HG02588 (cell line): ENCODE measurements around the gene PGM2L1.
"Not testable (repeated sequence)": the region's sequence is repeated elsewhere in the genome, so short reads cannot be mapped to it uniquely, and the experiment has no call there.

Source experiments
- ATAC-seq: cut with Tn5 transposase; IDR thresholded peaks from one replicate; pipeline ENCODE4 v1.9.1; 2021; ENCODE audit warnings: mild to moderate bottlenecking, moderate library complexity; ENCODE audit not compliant: unreplicated experiment

The PGM2L1 gene

DNA sequence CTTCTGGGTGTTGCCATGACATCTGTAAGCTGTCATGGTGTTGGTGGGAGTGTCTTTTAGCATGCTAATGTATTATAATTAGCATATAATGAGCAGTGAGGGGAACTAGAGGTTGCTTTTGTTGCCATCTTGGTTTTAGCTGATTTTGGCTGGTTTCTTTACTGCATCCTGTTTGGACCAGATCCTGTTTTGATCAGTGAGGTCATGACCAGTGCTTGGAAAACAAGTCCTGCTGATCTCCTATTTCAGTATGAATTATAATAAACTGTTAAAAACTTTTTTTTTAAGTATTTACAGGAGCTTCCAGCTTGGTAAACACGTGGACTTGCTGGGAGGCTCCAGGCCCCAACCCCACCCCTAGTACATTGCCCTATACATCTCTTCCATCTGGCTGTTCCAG, 56.3 kb downstream of the PGM2L1 start:
- no peak for ATAC-seq

GRCh38 chr11:74339619-74340018, 58.6 kb downstream of the PGM2L1 start:
- ATAC-seq = no peak

- ATAC-seq = no peak
Observed at GRCh38 chr11:74338963-74339362, 59.3 kb downstream of the PGM2L1 start.

- no peak for ATAC-seq
Observed at GRCh38 chr11:74333193-74333592, 65.0 kb downstream of the PGM2L1 start.

- no peak for ATAC-seq
Observed at GRCh38 chr11:74332291-74332690, 65.9 kb downstream of the PGM2L1 start.

GRCh38 chr11:74331000-74331399, 67.2 kb downstream of the PGM2L1 start:
- ATAC-seq = not testable (repeated sequence)

GRCh38 chr11:74330075-74330858, 68.0 kb downstream of the PGM2L1 start:
- no peak for ATAC-seq

- no peak for ATAC-seq
Observed at GRCh38 chr11:74327076-74327475, 71.2 kb downstream of the PGM2L1 start.

DNA sequence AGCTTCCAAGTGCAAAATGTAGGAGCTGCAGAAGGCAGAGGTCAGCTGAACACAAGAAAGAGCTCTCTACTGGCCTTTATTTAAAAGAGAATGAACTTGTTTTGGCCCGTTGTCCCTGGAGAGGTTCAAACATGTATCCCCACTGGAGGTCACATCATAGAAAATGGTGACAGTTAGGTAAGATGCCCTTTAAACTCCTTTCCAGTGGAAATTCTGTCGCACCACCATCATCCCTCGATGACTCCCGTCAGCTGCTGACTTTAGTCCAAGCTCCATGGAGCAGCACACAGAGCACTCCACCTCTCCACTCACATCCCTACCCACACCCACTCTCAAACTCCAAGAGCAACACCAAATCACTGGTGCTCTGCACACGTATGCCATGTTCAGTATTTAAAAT, 71.6 kb downstream of the PGM2L1 start:
- no peak for ATAC-seq

GRCh38 chr11:74325649-74326645, 72.3 kb downstream of the PGM2L1 start:
- no peak for ATAC-seq

DNA sequence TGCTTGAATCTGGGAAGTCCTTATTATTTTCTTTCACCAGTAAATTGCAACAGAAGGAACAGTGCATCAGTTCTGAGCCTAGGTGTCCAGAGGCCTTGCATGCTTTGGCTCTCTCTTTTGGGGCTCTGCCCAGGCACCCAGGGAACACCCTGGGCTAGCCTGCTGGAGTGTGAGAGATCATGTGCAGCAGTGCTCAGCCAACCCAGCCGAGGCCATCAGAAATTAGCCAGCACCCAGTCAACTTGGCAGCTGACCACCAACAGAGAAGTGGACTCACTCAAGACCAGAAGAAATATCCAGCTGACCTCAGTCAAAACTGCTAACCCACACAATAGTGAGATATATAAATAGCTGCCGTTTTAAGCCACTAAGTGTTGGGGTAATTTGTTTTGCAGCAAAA, 75.6 kb downstream of the PGM2L1 start:
- no peak for ATAC-seq

DNA sequence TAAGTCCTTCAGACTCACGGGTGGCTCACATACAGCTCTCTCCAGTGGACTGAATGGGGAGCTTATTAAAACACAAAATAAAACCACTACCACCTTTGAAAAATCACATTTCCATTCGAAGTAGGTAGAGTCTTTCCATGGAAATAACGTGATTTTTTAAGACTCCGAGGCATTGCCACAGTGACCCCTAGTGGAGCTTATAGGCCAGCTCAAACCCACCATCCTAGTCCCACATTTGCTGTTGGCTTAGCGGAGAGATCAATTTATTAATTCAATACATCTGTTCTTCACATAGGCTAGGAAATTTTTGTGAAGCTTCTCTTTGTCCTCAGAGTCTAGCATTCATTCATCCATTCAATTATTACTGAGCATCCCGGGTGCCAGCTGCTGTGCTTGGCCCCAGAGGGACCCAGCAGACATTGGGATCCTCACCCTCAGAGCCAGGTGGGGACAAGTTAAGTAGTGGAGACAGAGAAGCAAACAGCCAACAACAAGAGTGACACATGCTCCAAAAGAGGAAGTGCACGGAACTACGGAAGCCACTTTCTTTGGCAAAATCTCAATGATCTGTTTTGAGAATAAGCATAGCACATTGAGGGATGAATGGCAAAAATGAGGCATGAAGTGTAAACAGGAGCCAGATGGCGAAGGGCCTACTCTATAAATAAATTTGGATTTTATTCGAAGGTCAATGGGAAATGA, 76.6 kb downstream of the PGM2L1 start:
- ATAC-seq = no peak

- ATAC-seq = no peak
Observed at GRCh38 chr11:74320538-74320937, 77.7 kb downstream of the PGM2L1 start.

DNA sequence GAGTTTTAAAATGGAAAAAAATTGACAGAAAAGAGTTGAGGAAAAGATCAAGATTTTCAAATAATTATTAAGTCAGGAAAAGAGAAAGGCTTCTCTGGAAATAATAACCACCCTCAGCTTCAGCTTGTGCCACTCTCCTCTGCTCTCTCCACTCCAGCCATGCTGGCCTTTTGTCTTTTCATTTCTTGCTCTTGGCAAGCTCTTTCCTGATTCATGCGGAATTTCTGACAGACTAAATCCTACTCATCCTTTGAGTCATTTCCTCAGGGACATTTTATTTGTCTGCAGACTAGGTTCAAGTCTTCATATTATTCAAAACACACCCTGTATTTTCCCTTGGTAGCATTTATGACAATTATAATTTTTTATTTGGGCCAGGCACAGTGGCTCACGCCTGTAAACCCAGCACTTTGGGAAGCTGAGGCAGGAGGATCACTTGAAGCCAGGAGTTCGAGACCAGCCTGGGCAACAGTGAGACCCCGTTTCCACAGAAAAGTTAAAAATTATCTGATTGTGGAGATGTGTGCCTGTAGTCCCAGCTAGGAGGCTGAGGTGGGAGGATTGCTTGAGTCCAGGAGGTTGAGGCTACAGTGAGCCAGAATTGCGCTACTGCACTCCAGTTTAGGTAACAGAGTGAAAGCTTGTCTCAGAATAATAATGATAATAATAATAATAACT, 79.0 kb downstream of the PGM2L1 start:
- no peak for ATAC-seq

DNA sequence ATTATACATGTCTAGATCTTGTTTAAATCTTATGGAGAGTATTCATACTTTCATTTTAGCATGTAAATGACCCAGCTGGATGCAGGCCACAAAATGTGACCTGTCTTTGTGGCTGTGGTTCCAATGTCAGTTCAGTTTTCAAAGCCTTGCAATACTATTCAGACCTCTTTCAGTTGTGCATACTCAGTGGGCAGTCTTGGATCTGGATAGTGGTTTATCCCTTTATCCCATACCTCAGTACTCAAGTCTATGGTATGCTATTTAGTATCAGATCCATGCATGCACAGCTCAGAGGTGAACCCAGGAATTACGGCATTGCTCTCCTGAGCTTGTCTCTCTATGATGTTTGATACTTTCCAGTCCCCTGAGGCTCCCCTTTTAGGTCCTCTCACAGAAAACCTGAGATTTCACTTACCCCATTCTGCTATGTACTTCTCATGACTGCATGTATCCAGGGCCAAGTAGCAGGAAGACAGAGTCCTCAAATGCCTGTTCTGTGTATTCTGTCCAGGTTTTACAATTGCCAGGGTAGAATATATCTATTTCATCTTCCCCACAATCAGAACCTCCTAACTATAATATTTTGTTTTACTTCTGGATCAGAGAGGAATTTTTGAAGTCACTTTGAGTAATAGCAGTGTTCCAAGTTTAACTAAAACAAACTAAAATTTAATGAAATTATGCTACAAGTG, 79.8 kb downstream of the PGM2L1 start:
- ATAC-seq = no peak

DNA sequence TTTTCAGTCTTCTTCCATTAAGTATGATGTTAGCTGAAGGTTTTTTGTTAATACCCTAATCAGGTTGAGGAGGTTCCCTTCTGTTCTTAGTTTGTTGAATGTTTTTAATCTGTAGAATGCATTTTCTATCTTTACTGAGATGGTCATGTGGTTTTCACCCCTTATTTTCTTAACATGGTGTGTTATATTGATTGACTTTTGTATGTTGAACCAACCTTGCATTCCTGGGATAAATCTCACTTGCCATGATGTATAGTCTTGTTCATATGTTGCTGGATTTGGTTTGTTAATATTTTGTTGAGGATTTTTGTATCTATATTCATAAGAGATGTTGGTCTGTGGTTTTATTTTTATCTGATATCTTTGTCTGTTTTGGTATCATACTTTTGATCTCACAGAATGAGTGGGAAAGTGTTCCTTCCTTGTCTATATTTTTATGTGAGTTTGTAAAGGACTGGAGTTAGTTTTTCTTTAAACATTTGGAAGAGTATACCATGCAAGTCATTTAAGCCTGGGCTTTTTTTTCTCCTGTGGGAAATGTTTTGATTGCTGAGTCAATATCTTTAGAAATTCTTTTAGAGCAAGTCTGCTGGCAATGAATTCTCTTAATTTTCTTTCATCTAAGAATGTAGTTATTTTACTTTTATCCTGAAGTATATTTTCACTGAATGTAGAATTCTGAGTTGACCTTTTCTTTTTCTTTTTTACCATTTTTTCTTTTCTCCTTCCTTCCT, 81.3 kb downstream of the PGM2L1 start:
- no peak for ATAC-seq

- ATAC-seq = no peak
Observed at GRCh38 chr11:74312326-74312725, 85.9 kb downstream of the PGM2L1 start.

DNA sequence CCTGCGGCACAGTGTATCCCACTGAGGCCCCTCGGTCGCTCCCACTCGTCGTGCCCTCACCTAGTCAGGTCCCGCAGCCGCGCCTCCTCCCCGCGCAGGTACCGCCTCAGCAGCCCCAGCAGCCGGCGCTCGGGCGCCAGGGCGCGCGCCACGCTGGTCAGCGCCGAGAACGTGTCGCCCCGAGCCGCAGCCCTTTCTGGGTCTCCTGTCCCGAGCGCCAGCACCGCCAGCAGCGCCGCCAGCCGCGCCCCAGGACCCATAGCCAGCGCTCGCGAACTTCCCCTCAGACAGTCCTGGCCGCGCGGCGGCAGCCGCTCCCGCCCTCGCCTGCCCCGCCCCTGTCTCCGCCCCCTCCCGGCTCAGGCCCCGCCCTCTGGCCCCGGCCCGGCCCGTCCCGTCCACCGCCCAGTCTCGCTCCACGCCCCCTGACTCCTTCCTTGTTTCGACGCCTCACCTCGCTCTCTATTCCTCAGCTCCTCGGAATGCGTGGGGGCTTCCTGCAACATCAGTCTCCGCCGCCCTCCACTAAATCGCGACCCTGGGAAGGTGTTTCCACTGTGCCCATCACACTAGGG, 86.8 kb downstream of the PGM2L1 start, which contains the start of gene P4HA3:
Gene P4HA3, minus strand, starts transcription at position 289 of the 575 bp plus-strand sequence. Its CDS starts 29 bp downstream, at position 260.
- ATAC-seq = no peak

- no peak for ATAC-seq
Observed at GRCh38 chr11:74310857-74311256, 87.4 kb downstream of the PGM2L1 start.
